Endodermal cell (in vitro differentiated cells): ENCODE data around the gene PPP4C. TPM values are rescaled to one million over a fixed set of nuclear protein-coding genes. Genes with fewer than 3 reads are reported as not detected.
A peak's percentile ranks its signal among the peaks of the same experiment; 100 is the strongest.

Source experiments
- DNase-seq: peaks from one replicate; pipeline ENCODE4 v3.0.0-alpha.2; 2017
- H3K27ac ChIP-seq: 2 replicates; pipeline ENCODE4 v1.5.1; 2013; ENCODE audit warnings: mild to moderate bottlenecking, low read depth, low read length, moderate library complexity
- H3K27me3 ChIP-seq: 2 replicates; pipeline ENCODE4 v1.6.1; 2013; ENCODE audit warnings: mild to moderate bottlenecking, low read length, moderate library complexity; ENCODE audit not compliant: insufficient read depth, control insufficient read depth, poor library complexity, severe bottlenecking
- H3K36me3 ChIP-seq: 2 replicates; pipeline ENCODE4 v1.7.0; 2013; ENCODE audit warnings: mild to moderate bottlenecking, low read length, moderate library complexity; ENCODE audit not compliant: control insufficient read depth, insufficient read depth
- H3K4me1 ChIP-seq: one replicate; pipeline ENCODE4 v1.7.0; 2013; ENCODE audit warnings: low read length; ENCODE audit not compliant: control insufficient read depth, insufficient read depth
- H3K4me3 ChIP-seq: 2 replicates; pipeline ENCODE4 v1.5.1; 2013; ENCODE audit warnings: mild to moderate bottlenecking, low read length, moderate library complexity
- H3K9ac ChIP-seq: 2 replicates; pipeline ENCODE4 v1.6.1; 2013; ENCODE audit warnings: mild to moderate bottlenecking, low read length, moderate library complexity; ENCODE audit not compliant: poor library complexity, severe bottlenecking; ENCODE audit errors: extremely low read depth
- H3K9me3 ChIP-seq: 2 replicates; pipeline ENCODE4 v1.6.1; 2013; ENCODE audit warnings: mild to moderate bottlenecking, low read length, moderate library complexity; ENCODE audit not compliant: control insufficient read depth
- H3K27ac Mint-ChIP-seq: 2 replicates; pipeline ENCODE4 v1.8.0; 2020; ENCODE audit warnings: mixed read lengths
- H3K27me3 Mint-ChIP-seq: 2 replicates; pipeline ENCODE4 v1.8.0; 2021; ENCODE audit warnings: mild to moderate bottlenecking, mixed read lengths; ENCODE audit not compliant: insufficient read depth
- H3K36me3 Mint-ChIP-seq: 2 replicates; pipeline ENCODE4 v1.8.0; 2020; ENCODE audit warnings: low read depth, mixed read lengths
- H3K4me1 Mint-ChIP-seq: 2 replicates; pipeline ENCODE4 v1.8.0; 2020; ENCODE audit warnings: mixed read lengths
- H3K4me3 Mint-ChIP-seq: 2 replicates; pipeline ENCODE4 v1.8.0; 2020; ENCODE audit warnings: mild to moderate bottlenecking, moderate library complexity, mixed read lengths
- H3K9me3 Mint-ChIP-seq: 2 replicates; pipeline ENCODE4 v1.8.0; 2020; ENCODE audit warnings: mild to moderate bottlenecking, mixed read lengths
- WGBS, 2 experiments: methylation state at CpG; one replicate each; pipeline versions ENCODE4 v1.1.5 to v1.1.7; 2013; ENCODE audit warnings: missing lambda C conversion rate in 2 of 2, mixed read lengths in 1 of 2; ENCODE audit not compliant: insufficient coverage in 1 of 2, insufficient read length in 1 of 2; 5-methylcytosine and 5-hydroxymethylcytosine counted together
- total RNA-seq, 2 donors: library from RNA; stranded (reverse); fragmentation: NEBNext Ultra II Directional in 1 of 2; extraction: Animal tissue kit (Norgen Biotek cat#: 25700) in 1 of 2; gene quantifications; 2 replicates in 1 of 2; 3 replicates in 1 of 2; pipeline ENCODE4 v1.2.1, GENCODE V29; 2021
- TF ChIP-seq, protein P1 (sequence below): fragments of 200-600 bp; sonication (generic); conservative IDR thresholded peaks from 2 replicates; pipeline ENCODE4 v1.5.0; 2021; ENCODE audit warnings: antibody characterized with exemption, mild to moderate bottlenecking

Gene PPP4C
- total RNA-seq, 2 donors from 2014 or later = 150 to 151 TPM

GRCh38 chr16:30030841-30031413 is 44.9 kb upstream of the PPP4C start, which contains the start of gene TLCD3B:
TSS of gene TLCD3B (minus strand) at chr16:30031271. CDS start at chr16:30030527, 744 bp downstream.
- peaks cover 2% of the 10 kb centered on the region for H3K4me1 Mint-ChIP-seq
- no peak within 1 kb of the TSS for H3K27ac Mint-ChIP-seq
- peak; percentile 81 for DNase-seq
- WGBS, 2 experiments = 2% methylated on average over 25 of the region's 27 CpGs; no CpG with 5 or more reads in 1 of the 2 experiments
- H3K36me3 Mint-ChIP-seq = no peaks in the 10 kb centered on the region
- peak within 1 kb of the TSS; percentile 45 for H3K4me3 ChIP-seq
- H3K9ac ChIP-seq = no peak within 1 kb of the TSS
- no peaks in the 10 kb centered on the region for H3K9me3 Mint-ChIP-seq
- H3K27ac ChIP-seq = no peak within 1 kb of the TSS
- no peaks in the 10 kb centered on the region for H3K9me3 ChIP-seq
- peaks cover 35% of the 10 kb centered on the region for H3K27me3 ChIP-seq
- H3K4me1 ChIP-seq = no peaks in the 10 kb centered on the region
- peak within 1 kb of the TSS; percentile 47 for H3K4me3 Mint-ChIP-seq
- peaks cover 65% of the 10 kb centered on the region for H3K27me3 Mint-ChIP-seq
- H3K36me3 ChIP-seq = no peaks in the 10 kb centered on the region
- TF ChIP-seq, protein P1, sequence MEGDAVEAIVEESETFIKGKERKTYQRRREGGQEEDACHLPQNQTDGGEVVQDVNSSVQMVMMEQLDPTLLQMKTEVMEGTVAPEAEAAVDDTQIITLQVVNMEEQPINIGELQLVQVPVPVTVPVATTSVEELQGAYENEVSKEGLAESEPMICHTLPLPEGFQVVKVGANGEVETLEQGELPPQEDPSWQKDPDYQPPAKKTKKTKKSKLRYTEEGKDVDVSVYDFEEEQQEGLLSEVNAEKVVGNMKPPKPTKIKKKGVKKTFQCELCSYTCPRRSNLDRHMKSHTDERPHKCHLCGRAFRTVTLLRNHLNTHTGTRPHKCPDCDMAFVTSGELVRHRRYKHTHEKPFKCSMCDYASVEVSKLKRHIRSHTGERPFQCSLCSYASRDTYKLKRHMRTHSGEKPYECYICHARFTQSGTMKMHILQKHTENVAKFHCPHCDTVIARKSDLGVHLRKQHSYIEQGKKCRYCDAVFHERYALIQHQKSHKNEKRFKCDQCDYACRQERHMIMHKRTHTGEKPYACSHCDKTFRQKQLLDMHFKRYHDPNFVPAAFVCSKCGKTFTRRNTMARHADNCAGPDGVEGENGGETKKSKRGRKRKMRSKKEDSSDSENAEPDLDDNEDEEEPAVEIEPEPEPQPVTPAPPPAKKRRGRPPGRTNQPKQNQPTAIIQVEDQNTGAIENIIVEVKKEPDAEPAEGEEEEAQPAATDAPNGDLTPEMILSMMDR = no peak

DNA sequence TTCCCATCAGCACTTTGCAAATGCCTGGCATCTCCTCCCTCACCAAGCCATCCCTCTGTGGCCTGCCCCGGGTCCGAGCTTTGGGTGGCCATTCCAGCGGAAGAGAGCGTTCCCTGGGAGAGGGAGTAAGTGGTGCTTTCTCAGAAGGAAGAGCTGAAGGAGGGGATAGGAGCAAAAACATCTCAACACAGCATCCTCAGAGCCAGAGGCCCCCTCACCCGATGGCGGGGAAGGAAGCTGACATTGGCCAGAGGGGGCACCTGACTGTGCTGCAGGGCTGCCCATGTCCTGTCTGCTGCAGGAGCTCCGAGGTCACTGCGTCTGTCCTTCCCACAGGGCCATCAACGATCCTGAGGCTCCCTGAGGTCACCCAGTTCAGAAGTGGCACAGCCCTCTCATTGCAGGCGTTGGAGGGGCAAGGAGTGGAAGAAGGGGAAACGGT is 44.3 kb upstream of the PPP4C start:
- H3K9me3 Mint-ChIP-seq = no peaks in the 10 kb centered on the region
- WGBS, 2 experiments = 40 to 52% methylated on average over 2 to 11 of the region's 11 CpGs
- Histone ChIP-seq H3K27me3 (peaks cover 41% of the 10 kb centered on the region), H3K36me3 (no peaks in the 10 kb centered on the region), H3K9me3 (no peaks in the 10 kb centered on the region), H3K4me1 (no peaks in the 10 kb centered on the region), H3K4me3 (peak overlapping the region; percentile 45), H3K27ac (no peak overlapping the region), H3K9ac (no peak overlapping the region)
- H3K27ac Mint-ChIP-seq = no peak overlapping the region
- H3K4me3 Mint-ChIP-seq = peak overlapping the region; percentile 47
- peaks cover 70% of the 10 kb centered on the region for H3K27me3 Mint-ChIP-seq
- DNase-seq = peak; percentile 70
- no peaks in the 10 kb centered on the region for H3K36me3 Mint-ChIP-seq
- H3K4me1 Mint-ChIP-seq = peaks cover 2% of the 10 kb centered on the region
- TF ChIP-seq, protein P1 = no peak

DNA sequence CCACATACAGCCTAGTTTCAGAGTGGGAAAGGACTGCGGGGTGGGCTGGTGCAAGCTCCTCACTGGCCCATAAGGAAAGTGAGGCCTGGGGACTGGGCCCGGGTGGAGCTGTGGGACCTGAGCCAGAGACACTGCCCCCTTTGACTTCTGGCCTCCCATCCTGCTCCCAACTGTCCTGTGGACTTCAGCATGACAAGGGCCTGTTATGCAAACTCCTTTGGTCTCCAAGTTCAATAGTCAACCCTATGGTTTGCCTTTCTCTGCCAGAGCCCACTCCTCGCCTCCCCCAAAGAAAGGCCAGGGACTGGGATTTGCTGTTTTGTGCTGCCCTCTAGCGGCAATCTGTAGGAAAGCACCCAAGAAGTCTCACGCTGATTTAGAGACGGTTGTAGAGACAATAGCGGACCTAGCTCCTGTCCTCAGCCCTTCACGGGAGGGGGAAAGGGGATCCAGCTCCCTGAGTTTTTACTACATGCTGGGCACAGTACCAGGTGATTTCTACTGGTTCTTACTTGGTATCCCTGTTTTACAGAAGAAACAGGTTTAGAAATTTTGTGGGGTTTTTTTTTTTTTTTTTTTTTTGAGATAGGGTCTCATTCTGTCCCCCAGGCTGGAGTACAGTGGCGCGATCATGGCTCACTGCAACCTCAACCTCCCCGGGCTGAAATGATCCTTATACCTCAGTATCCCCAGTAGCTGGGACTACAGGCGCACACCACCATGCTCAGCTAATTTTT is 43.5 kb upstream of the PPP4C start:
- 27 to 39% methylated on average over 8 to 12 of the region's 12 CpGs for WGBS, 2 experiments
- TF ChIP-seq, protein P1 = peak; percentile 91
- Mint-ChIP-seq H3K27ac (no peak overlapping the region), H3K27me3 (peaks cover 72% of the 10 kb centered on the region), H3K4me1 (peaks cover 2% of the 10 kb centered on the region), H3K36me3 (no peaks in the 10 kb centered on the region), H3K9me3 (no peaks in the 10 kb centered on the region), H3K4me3 (peak overlapping the region; percentile 47)
- Histone ChIP-seq H3K4me3 (no peak overlapping the region), H3K4me1 (no peaks in the 10 kb centered on the region), H3K9me3 (no peaks in the 10 kb centered on the region), H3K27me3 (peaks cover 42% of the 10 kb centered on the region), H3K27ac (no peak overlapping the region), H3K9ac (no peak overlapping the region), H3K36me3 (no peaks in the 10 kb centered on the region)
- peak; percentile 93 for DNase-seq
